Measurements from ENCODE around the gene RNF224. TPM values are rescaled to one million over a fixed set of nuclear protein-coding genes. Genes with fewer than 3 reads are reported as not detected.

Gene RNF224
- total and polyA plus RNA-seq, 4 donors, result not detected

DNA sequence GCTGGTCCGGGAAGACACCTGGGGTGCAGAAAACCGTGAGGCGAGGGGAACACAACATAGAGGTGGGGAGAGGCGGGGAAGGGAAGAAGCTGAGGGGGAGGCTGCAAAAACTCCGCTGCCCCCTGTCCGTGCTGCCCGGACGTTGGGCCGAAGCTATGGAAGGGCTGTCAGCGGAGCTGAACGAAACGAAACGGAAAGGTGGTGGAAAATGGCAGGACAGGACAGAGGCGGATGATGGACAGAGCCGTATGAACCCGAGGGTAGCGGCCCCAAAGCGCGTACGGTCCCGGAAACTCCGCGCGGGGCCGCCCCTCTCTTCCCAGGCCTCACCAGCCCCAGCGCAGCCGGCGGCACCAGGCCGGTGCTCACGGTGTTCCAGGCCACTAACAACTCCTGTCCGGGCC is 39.2 kb upstream of the RNF224 start:
- DNase-seq (ENCODE audit: low spot score), result no peak
- no peak for TF ChIP-seq YY1 (IDR thresholded peaks at IDR 0.05)
- peaks cover 19 to 50% (median 40%) of the 10 kb centered on the region in 4 donors for H3K4me1 ChIP-seq (ENCODE audit: control insufficient read depth in 4 of 4, insufficient read depth in 4 of 4, low read length in 3 of 4)
- H3K36me3 ChIP-seq (ENCODE audit: control insufficient read depth in 4 of 4, insufficient read depth in 3 of 4, low read depth in 1 of 4, low read length in 3 of 4), result peaks cover 9 to 44% (median 11%) of the 10 kb centered on the region in 4 donors
- 0% methylated on average over 31 of the region's 31 CpGs for WGBS
- peak overlapping the region; percentile 64 to 76 for H3K9ac ChIP-seq (ENCODE audit: low read depth in 1 of 2, low read length in 2 of 2)
- H3K27ac ChIP-seq (ENCODE audit: low read depth in 1 of 2, low read length in 2 of 2), result peak overlapping the region; percentile 90 to 92
- no peaks in the 10 kb centered on the region for H3K9me3 ChIP-seq (ENCODE audit: control insufficient read depth in 4 of 4, low read length in 3 of 4)
- H3K27me3 ChIP-seq (ENCODE audit: control insufficient read depth in 4 of 4, insufficient read depth in 4 of 4, low read length in 3 of 4), result no peaks in the 10 kb centered on the region
- peak overlapping the region; percentile 74 to 92 (median 86) for H3K4me3 ChIP-seq (ENCODE audit: low read depth in 1 of 3, low read length in 3 of 3)

DNA sequence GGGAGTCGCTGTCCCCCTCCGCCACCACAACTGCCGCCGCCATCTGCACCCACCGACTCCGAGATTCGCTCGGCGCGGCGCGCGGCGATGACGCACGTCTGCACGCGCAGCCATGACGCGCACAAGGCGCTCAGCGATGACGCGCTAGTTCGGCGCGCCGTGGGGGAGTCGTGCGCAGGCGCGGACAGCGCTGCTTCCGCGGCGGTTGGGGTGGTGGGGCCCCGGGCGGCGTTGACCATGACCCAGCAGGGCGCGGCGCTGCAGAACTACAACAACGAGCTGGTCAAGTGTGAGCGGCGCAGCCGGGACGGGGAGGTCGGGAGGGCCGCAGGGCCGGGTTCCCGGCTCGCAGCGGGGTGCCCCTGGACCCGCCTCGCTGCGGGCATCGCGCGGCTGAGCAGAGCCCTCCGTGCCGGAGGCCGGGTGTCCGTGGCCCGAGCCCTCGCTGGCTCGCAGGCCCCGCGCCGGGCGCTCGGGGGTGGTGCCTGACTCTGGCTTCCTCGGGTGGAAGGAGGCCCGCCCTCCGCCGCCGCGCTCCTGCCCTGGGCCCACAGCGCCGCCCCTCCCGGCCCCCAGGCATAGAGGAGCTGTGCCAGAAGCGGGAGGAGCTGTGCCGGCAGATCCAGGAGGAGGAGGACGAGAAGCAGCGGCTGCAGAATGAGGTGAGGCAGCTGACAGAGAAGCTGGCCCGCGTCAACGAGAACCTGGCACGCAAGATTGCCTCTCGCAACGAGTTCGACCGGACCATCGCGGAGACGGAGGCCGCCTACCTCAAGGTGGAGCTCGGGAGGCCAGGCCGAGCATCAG is 38.6 kb upstream of the RNF224 start, which contains the start of the genes ANAPC2 and SSNA1:
Gene ANAPC2 (minus strand): TSS at position 71 of the 807 bp plus-strand sequence. CDS start 28 bp downstream, at position 43.
Gene SSNA1 (plus strand): TSS at position 187 of the 807 bp plus-strand sequence. CDS start 51 bp downstream, at position 238.
- TF ChIP-seq RAD21 (IDR thresholded peaks at IDR 0.05) (peak in 1 of 2 donors; percentile 55), HNF4G (IDR thresholded peaks at IDR 0.05) (no peak), HNF4A (conservative IDR thresholded peaks at IDR 0.05) (no peak), GABPA (IDR thresholded peaks at IDR 0.05 in 1 of 2, conservative IDR thresholded peaks at IDR 0.05 in 1 of 2) (peak in 1 of 2 donors; percentile 87), JUND (IDR thresholded peaks at IDR 0.05) (no peak), EGR1 (IDR thresholded peaks at IDR 0.05; ENCODE audit: low read depth in 2 of 2) (no peak), YY1 (IDR thresholded peaks at IDR 0.05) (no peak), RXRA (IDR thresholded peaks at IDR 0.05) (no peak), FOXA2 (IDR thresholded peaks at IDR 0.05) (no peak), TAF1 (conservative IDR thresholded peaks at IDR 0.05) (no peak), NR2F2 (IDR thresholded peaks at IDR 0.05) (no peak), SP1 (IDR thresholded peaks at IDR 0.05) (peak; percentile 22), FOXA1 (IDR thresholded peaks at IDR 0.05) (no peak)
- TF ChIP-seq, protein P1, sequence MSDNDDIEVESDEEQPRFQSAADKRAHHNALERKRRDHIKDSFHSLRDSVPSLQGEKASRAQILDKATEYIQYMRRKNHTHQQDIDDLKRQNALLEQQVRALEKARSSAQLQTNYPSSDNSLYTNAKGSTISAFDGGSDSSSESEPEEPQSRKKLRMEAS (IDR thresholded peaks at IDR 0.05), result no peak
- TF ChIP-seq, protein P2, sequence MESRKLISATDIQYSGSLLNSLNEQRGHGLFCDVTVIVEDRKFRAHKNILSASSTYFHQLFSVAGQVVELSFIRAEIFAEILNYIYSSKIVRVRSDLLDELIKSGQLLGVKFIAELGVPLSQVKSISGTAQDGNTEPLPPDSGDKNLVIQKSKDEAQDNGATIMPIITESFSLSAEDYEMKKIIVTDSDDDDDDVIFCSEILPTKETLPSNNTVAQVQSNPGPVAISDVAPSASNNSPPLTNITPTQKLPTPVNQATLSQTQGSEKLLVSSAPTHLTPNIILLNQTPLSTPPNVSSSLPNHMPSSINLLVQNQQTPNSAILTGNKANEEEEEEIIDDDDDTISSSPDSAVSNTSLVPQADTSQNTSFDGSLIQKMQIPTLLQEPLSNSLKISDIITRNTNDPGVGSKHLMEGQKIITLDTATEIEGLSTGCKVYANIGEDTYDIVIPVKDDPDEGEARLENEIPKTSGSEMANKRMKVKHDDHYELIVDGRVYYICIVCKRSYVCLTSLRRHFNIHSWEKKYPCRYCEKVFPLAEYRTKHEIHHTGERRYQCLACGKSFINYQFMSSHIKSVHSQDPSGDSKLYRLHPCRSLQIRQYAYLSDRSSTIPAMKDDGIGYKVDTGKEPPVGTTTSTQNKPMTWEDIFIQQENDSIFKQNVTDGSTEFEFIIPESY (IDR thresholded peaks at IDR 0.05), result no peak
- TF ChIP-seq, protein P3, sequence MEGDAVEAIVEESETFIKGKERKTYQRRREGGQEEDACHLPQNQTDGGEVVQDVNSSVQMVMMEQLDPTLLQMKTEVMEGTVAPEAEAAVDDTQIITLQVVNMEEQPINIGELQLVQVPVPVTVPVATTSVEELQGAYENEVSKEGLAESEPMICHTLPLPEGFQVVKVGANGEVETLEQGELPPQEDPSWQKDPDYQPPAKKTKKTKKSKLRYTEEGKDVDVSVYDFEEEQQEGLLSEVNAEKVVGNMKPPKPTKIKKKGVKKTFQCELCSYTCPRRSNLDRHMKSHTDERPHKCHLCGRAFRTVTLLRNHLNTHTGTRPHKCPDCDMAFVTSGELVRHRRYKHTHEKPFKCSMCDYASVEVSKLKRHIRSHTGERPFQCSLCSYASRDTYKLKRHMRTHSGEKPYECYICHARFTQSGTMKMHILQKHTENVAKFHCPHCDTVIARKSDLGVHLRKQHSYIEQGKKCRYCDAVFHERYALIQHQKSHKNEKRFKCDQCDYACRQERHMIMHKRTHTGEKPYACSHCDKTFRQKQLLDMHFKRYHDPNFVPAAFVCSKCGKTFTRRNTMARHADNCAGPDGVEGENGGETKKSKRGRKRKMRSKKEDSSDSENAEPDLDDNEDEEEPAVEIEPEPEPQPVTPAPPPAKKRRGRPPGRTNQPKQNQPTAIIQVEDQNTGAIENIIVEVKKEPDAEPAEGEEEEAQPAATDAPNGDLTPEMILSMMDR (IDR thresholded peaks at IDR 0.05; ENCODE audit: low read depth, low read length, missing input control), result peak; percentile 12
- TF ChIP-seq, protein P4, sequence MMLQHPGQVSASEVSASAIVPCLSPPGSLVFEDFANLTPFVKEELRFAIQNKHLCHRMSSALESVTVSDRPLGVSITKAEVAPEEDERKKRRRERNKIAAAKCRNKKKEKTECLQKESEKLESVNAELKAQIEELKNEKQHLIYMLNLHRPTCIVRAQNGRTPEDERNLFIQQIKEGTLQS (IDR thresholded peaks at IDR 0.05), result no peak
- TF ChIP-seq, protein P5, sequence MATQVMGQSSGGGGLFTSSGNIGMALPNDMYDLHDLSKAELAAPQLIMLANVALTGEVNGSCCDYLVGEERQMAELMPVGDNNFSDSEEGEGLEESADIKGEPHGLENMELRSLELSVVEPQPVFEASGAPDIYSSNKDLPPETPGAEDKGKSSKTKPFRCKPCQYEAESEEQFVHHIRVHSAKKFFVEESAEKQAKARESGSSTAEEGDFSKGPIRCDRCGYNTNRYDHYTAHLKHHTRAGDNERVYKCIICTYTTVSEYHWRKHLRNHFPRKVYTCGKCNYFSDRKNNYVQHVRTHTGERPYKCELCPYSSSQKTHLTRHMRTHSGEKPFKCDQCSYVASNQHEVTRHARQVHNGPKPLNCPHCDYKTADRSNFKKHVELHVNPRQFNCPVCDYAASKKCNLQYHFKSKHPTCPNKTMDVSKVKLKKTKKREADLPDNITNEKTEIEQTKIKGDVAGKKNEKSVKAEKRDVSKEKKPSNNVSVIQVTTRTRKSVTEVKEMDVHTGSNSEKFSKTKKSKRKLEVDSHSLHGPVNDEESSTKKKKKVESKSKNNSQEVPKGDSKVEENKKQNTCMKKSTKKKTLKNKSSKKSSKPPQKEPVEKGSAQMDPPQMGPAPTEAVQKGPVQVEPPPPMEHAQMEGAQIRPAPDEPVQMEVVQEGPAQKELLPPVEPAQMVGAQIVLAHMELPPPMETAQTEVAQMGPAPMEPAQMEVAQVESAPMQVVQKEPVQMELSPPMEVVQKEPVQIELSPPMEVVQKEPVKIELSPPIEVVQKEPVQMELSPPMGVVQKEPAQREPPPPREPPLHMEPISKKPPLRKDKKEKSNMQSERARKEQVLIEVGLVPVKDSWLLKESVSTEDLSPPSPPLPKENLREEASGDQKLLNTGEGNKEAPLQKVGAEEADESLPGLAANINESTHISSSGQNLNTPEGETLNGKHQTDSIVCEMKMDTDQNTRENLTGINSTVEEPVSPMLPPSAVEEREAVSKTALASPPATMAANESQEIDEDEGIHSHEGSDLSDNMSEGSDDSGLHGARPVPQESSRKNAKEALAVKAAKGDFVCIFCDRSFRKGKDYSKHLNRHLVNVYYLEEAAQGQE (IDR thresholded peaks at IDR 0.05), result no peak
- Histone ChIP-seq H3K4me1 (ENCODE audit: control insufficient read depth in 4 of 4, insufficient read depth in 4 of 4, low read length in 3 of 4) (peaks cover 19 to 50% (median 40%) of the 10 kb centered on the region in 4 donors), H3K9me3 (ENCODE audit: control insufficient read depth in 4 of 4, low read length in 3 of 4) (no peaks in the 10 kb centered on the region), H3K27ac (ENCODE audit: low read depth in 1 of 2, low read length in 2 of 2) (peak within 1 kb of the TSS; percentile 90 to 92), H3K36me3 (ENCODE audit: control insufficient read depth in 4 of 4, insufficient read depth in 3 of 4, low read depth in 1 of 4, low read length in 3 of 4) (peaks cover 6 to 38% (median 7%) of the 10 kb centered on the region in 4 donors), H3K9ac (ENCODE audit: low read depth in 1 of 2, low read length in 2 of 2) (peak within 1 kb of the TSS; percentile 64 to 76), H3K4me3 (ENCODE audit: low read depth in 1 of 3, low read length in 3 of 3) (peak within 1 kb of the TSS; percentile 74 to 92 (median 86)), H3K27me3 (ENCODE audit: control insufficient read depth in 4 of 4, insufficient read depth in 4 of 4, low read length in 3 of 4) (no peaks in the 10 kb centered on the region)
- peak; percentile 95 for DNase-seq (ENCODE audit: low spot score)
- under 1% methylated on average over 98 of the region's 98 CpGs for WGBS
